ENCODE data around the gene TACC2. TPM values are rescaled to one million over a fixed set of nuclear protein-coding genes. Genes with fewer than 3 reads are reported as not detected.

TACC2 gene
- total RNA-seq, 1 donor from 2014 or later: 22.0 TPM

- Histone ChIP-seq H3K4me3 (ENCODE audit: insufficient read depth, low read depth, low read length) (peak overlapping the region; percentile 62), H3K36me3 (ENCODE audit: insufficient read depth, low read length) (no peaks in the 10 kb centered on the region), H2AFZ (ENCODE audit: low read depth, low read length) (peak overlapping the region; percentile 68), H3K79me2 (ENCODE audit: insufficient read depth, low read length) (peaks cover 27% of the 10 kb centered on the region), H3K27ac (ENCODE audit: low read depth, low read length) (no peak overlapping the region), H3K9me3 (ENCODE audit: insufficient read depth, low read depth, low read length) (no peaks in the 10 kb centered on the region), H3K27me3 (ENCODE audit: insufficient read depth, low read length) (no peaks in the 10 kb centered on the region), H3K9ac (ENCODE audit: low read length) (peak overlapping the region; percentile 77), H3K4me1 (ENCODE audit: insufficient read depth, low read length) (peaks cover 18% of the 10 kb centered on the region), H3K4me2 (ENCODE audit: low read length) (peak overlapping the region; percentile 94), H4K20me1 (ENCODE audit: insufficient read depth, low read length) (peaks cover 62% of the 10 kb centered on the region)
- peak overlapping the region; percentile 84 for H3K4me3 Mint-ChIP-seq (ENCODE audit: unreplicated experiment)
- TF ChIP-seq EZH2 (IDR thresholded peaks at IDR 0.05; ENCODE audit: insufficient read depth, low read length) (no peak), CTCF (IDR thresholded peaks at IDR 0.05; ENCODE audit: insufficient read depth, low read depth, low read length) (no peak)
- H3K27me3 Mint-ChIP-seq (ENCODE audit: low read depth, unreplicated experiment): peaks cover 3% of the 10 kb centered on the region
- no peak for FAIRE-seq
- H3K27ac Mint-ChIP-seq (ENCODE audit: unreplicated experiment): peak overlapping the region; percentile 85
- peaks cover 3% of the 10 kb centered on the region for H3K36me3 Mint-ChIP-seq (ENCODE audit: low read depth, unreplicated experiment)
- DNase-seq (ENCODE audit: low read depth): peak; percentile 41
- H3K9me3 Mint-ChIP-seq (ENCODE audit: unreplicated experiment): no peaks in the 10 kb centered on the region
- H3K4me1 Mint-ChIP-seq (ENCODE audit: low read depth, unreplicated experiment): peaks cover 7% of the 10 kb centered on the region
Observed at GRCh38 chr10:122164023-122164601, 175.1 kb downstream of the TACC2 start.

GRCh38 chr10:122164815-122165483, 176.0 kb downstream of the TACC2 start:
- H3K4me3 Mint-ChIP-seq (ENCODE audit: unreplicated experiment): peak overlapping the region; percentile 84
- no peak overlapping the region for H3K27ac ChIP-seq (ENCODE audit: low read depth, low read length)
- H3K4me1 ChIP-seq (ENCODE audit: insufficient read depth, low read length): peaks cover 18% of the 10 kb centered on the region
- H3K4me2 ChIP-seq (ENCODE audit: low read length): peak overlapping the region; percentile 94
- peaks cover 64% of the 10 kb centered on the region for H4K20me1 ChIP-seq (ENCODE audit: insufficient read depth, low read length)
- DNase-seq (ENCODE audit: low read depth) (no peak), FAIRE-seq (no peak)
- no peaks in the 10 kb centered on the region for H3K9me3 ChIP-seq (ENCODE audit: insufficient read depth, low read depth, low read length)
- H3K79me2 ChIP-seq (ENCODE audit: insufficient read depth, low read length): peaks cover 22% of the 10 kb centered on the region
- H3K36me3 Mint-ChIP-seq (ENCODE audit: low read depth, unreplicated experiment): peaks cover 3% of the 10 kb centered on the region
- no peak for TF ChIP-seq CTCF (IDR thresholded peaks at IDR 0.05; ENCODE audit: insufficient read depth, low read depth, low read length)
- TF ChIP-seq EZH2 (IDR thresholded peaks at IDR 0.05; ENCODE audit: insufficient read depth, low read length): no peak
- no peaks in the 10 kb centered on the region for H3K36me3 ChIP-seq (ENCODE audit: insufficient read depth, low read length)
- no peak overlapping the region for H3K4me3 ChIP-seq (ENCODE audit: insufficient read depth, low read depth, low read length)
- peak overlapping the region; percentile 85 for H3K27ac Mint-ChIP-seq (ENCODE audit: unreplicated experiment)
- peaks cover 5% of the 10 kb centered on the region for H3K27me3 Mint-ChIP-seq (ENCODE audit: low read depth, unreplicated experiment)
- no peak overlapping the region for H2AFZ ChIP-seq (ENCODE audit: low read depth, low read length)
- H3K27me3 ChIP-seq (ENCODE audit: insufficient read depth, low read length): no peaks in the 10 kb centered on the region
- no peak overlapping the region for H3K9ac ChIP-seq (ENCODE audit: low read length)
- H3K9me3 Mint-ChIP-seq (ENCODE audit: unreplicated experiment): no peaks in the 10 kb centered on the region
- H3K4me1 Mint-ChIP-seq (ENCODE audit: low read depth, unreplicated experiment): peaks cover 7% of the 10 kb centered on the region

All from astrocyte (in vitro differentiated cells and primary cell).